HL-60 (cell line): ENCODE results near the gene DYRK1A.

Experiments
- GABPA ChIP-seq: IDR thresholded peaks from 2 replicates; pipeline ENCODE4 v1.6.1; 2012; ENCODE audit warnings: low read depth
- POLR2AphosphoS5 ChIP-seq: IDR thresholded peaks from 2 replicates; pipeline ENCODE4 v1.6.1; 2012; ENCODE audit warnings: low read depth
- TF ChIP-seq, protein P1 (sequence below): IDR thresholded peaks from one replicate; pipeline ENCODE4 v1.5.1; 2011; ENCODE audit warnings: low read length, control low read depth, inconsistent platforms; ENCODE audit not compliant: insufficient read depth
- TF ChIP-seq, protein P2 (sequence below): IDR thresholded peaks from 2 replicates; pipeline ENCODE4 v1.6.1; 2012; ENCODE audit warnings: low read depth; ENCODE audit not compliant: insufficient replicate concordance

DNA sequence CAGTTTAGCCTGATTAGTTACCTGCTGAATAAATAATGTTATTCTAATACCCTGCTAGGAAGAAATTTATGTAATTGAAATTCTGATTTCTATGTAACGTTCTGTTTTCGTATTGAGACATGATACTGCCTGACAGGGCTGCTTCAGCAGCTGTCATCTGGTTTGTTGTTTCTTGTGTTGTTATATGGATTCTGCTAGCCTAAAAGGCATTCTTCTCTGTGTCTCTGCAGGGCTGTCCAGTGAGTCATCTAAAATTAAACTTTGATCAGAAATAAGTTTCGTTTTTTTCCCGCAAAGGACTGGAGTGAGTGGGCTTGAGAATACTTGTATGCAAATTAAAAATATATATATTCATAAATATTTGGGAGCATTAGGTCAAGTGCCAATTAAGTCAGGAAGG is 93.0 kb downstream of the DYRK1A start:
- TF ChIP-seq, protein P1, sequence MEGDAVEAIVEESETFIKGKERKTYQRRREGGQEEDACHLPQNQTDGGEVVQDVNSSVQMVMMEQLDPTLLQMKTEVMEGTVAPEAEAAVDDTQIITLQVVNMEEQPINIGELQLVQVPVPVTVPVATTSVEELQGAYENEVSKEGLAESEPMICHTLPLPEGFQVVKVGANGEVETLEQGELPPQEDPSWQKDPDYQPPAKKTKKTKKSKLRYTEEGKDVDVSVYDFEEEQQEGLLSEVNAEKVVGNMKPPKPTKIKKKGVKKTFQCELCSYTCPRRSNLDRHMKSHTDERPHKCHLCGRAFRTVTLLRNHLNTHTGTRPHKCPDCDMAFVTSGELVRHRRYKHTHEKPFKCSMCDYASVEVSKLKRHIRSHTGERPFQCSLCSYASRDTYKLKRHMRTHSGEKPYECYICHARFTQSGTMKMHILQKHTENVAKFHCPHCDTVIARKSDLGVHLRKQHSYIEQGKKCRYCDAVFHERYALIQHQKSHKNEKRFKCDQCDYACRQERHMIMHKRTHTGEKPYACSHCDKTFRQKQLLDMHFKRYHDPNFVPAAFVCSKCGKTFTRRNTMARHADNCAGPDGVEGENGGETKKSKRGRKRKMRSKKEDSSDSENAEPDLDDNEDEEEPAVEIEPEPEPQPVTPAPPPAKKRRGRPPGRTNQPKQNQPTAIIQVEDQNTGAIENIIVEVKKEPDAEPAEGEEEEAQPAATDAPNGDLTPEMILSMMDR: no peak
- no peak for TF ChIP-seq POLR2AphosphoS5
- no peak for TF ChIP-seq GABPA
- TF ChIP-seq, protein P2, sequence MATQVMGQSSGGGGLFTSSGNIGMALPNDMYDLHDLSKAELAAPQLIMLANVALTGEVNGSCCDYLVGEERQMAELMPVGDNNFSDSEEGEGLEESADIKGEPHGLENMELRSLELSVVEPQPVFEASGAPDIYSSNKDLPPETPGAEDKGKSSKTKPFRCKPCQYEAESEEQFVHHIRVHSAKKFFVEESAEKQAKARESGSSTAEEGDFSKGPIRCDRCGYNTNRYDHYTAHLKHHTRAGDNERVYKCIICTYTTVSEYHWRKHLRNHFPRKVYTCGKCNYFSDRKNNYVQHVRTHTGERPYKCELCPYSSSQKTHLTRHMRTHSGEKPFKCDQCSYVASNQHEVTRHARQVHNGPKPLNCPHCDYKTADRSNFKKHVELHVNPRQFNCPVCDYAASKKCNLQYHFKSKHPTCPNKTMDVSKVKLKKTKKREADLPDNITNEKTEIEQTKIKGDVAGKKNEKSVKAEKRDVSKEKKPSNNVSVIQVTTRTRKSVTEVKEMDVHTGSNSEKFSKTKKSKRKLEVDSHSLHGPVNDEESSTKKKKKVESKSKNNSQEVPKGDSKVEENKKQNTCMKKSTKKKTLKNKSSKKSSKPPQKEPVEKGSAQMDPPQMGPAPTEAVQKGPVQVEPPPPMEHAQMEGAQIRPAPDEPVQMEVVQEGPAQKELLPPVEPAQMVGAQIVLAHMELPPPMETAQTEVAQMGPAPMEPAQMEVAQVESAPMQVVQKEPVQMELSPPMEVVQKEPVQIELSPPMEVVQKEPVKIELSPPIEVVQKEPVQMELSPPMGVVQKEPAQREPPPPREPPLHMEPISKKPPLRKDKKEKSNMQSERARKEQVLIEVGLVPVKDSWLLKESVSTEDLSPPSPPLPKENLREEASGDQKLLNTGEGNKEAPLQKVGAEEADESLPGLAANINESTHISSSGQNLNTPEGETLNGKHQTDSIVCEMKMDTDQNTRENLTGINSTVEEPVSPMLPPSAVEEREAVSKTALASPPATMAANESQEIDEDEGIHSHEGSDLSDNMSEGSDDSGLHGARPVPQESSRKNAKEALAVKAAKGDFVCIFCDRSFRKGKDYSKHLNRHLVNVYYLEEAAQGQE: no peak
